Activated CD4-positive, alpha-beta T cell treated with anti-CD3 and anti-CD28 coated beads for 1 hour (primary cell): ENCODE results near the gene PDILT.
"Not testable (repeated sequence)": the region's sequence is repeated elsewhere in the genome, so short reads cannot be mapped to it uniquely, and the experiment has no call there.

Source experiments
- DNase-seq: peaks from one replicate; pipeline ENCODE4 v3.0.0-alpha.2; 2020

The PDILT gene

DNA sequence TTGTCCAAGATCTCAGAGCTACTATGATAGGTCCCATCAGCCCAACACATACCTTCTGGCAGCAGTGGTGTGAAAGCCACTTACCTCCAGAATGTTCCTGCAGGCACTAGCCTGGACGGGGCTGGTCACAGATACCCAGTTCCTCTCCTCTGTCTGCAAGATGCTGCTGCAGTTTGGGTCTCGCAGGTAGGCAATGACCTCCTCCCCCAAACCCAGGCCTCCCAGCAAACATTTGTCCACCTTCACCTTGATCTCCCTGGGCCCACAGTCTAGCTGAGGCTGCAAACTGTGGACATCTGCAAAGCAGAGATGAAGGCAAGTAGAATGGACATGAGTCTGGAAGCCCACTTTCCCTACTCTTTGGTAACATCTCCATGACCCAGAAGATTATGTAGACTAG, 84.4 kb downstream of the PDILT start:
- DNase-seq = no peak

DNA sequence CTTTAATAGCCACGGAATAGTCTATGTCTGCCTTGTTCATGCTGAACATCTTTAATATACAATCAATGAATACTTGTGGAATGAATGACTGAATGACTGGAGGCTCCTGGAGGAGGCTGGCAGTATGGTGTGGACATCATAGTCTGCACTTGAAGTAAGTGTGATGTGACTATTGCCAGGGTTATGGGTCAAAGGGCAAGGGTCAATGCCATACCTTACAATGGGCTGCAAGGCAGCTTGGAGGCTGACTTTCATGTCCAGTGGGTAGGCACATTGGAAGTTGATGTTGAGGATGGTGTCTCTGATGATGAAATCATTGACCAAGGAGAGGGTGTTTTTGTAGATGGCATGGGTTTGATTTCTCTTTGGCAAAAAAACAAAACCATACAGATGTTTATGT, 85.1 kb downstream of the PDILT start:
- no peak for DNase-seq

DNA sequence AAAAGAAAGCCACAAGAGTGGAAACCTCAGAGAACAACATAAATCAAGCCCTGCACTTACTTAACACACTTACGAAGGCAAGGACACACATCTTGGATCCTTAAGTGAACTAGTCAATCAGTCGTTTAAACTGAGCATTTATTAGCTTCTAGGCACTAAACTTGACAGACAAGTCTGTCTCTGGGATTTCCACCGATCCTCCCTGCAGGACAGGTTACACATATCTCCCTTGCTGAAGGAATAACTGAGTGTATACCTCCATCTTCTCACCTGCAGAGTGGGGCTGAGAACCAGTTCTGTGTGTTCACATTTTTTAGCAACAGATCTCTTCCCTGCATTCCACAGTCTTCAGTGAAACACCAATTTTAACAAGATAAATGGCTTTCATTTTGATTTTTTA, 86.1 kb downstream of the PDILT start:
- DNase-seq = no peak

DNA sequence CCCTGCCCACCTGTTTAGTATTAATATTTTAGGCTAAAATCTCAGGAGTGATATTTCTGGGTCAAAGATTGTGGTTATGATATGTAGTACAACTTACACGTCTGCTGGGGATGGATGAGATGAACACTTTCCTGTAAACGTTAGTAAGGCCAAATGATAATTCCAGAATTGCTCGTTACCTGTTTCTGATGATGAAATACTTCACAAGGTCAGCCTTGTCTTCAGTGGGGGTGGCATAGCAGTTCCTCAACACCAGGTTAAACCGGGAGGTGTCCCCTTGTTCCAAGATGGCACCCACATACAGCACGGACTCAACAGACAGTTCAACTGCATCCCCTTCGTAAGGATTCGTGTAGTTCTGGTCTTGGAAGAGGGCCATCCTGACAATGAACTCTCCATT, 86.5 kb downstream of the PDILT start:
- no peak for DNase-seq

DNA sequence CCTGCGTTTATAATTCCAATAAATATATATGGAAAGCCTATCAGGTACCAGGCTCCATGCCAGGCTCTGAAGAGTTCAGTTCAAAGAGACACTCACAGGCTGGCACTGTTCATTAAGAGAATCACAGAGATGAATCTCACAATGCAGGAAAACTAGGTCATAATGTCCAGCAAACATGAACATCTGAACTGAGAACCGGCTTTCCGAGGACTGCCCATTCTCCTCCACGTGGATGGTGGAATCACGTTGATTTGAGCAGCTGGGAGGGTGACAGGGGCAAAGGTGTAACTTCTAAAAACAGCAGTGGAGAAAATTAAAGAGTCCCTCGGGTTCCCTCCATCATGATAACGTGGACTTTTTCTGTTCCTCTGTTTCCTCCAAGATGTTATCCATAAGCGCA, 87.4 kb downstream of the PDILT start:
- no peak for DNase-seq

DNA sequence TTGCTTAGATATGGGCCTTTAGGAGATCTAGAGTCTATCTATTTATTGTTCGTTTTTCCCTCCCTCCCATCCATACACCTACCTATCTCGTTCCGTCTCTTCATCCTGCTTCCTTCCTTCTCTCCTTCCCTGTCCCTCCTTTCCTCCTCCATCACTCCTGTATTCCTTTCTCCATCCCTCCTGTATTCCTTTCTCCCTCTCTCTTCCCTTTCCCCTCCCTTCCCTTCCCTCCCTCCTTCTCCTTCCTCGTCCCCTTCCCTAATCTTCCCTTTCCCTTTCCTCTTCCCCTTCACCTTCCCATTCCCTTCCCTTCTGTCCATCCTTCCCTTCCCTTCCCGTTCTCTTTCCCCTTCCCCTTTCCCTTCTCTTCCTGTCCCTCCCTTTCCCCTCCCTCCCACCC, 87.8 kb downstream of the PDILT start:
- no peak for DNase-seq

DNA sequence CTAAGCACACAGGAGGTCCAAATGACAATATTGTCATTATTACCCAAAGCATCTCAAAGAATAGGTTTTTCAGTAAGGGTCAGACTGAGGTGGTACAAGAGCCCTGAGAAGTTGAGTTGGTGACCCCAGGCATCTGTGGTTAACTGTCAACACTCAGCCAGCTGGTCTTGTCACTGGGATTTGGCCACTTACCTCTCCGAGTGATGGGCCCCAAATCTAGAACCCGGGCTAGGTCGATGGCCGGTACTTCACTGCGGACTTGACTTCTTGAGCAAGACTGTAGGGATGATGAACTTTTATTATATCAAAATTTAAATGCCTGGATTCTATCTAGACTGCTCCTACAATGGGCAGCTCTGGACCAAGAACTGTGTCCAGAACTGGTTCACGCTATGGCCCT, 88.8 kb downstream of the PDILT start:
- DNase-seq = no peak

DNA sequence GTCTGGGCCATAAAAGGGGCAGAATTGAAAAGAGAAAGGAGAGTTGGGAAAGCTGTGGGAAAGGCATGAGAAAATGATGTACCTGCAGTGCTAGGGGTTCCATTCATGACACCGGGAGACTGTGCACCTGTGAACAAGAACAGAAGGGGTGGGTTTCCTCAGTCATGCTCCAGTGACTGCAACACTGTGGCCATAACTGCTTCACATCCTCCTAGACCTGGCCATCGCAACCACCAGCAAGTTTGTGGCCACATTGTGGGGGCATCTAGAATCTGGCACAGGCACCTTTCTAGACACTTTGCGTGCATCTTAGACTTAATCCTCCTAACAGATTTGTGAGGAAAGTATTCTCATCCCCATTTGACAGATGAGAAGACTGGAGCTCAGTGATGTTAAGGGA, 90.0 kb downstream of the PDILT start:
- no peak for DNase-seq

DNA sequence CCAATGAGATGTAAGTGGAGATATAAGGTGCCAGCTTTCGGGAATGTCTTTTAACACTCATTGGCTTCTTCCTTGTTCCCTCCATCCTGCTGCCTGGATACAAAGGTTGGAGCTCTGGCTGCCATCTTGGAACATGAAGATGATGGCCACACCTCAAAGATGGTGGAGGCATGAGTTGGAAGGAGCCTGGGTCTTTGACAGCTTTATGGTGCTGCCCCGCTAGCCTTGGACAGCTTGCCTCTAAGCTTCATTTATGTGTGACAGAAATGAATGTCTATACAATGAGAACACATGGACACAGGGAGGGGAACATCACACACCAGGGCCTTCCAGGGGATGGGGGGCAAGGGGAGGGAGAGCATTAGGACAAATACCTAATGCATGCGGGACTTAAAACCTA, 90.8 kb downstream of the PDILT start:
- no peak for DNase-seq

DNA sequence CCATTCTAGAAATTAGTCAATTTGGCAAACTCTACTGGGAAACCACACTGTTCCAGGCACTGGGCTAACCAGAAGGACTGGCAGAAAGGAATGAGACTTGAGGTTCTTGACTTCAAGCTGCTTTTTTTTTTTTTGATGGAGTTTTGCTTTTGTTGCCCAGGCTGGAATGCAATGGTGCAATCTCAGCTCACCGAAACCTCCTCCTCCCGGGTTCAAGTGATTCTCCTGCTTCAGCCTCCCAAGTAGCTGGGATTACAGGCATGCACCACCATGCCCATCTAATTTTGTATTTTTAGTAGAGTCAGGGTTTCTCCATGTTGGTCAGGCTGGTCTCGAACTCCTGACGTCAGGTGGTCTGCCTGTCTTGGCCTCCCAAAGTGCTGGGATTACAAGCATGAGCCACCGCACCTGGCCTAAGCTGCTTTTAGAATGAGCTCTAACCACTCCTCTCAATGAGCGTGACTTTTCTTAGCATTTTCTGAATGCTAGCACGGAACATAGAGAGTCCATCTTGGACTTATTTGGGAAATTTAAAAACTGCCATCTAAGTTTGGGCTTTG, 91.9 kb downstream of the PDILT start:
- DNase-seq = not testable (repeated sequence)

DNA sequence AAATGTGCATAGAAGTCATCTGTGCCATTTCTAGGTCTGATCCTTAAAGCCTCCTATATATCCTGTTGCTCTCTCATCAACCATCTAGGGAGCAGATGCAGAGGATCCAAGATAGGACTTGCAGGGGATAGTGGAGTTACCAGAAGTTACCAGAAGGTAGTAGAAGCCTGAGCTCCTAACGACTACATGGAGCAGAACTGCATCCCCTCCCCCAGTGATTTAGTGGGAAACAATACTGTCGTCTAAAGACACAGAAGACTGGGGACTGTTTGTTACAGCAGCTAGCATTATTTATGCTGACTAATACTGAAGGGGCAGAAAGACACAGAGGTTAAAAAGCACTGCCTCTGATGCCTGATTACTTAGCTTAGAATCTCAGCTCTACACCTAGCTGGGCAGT, 93.0 kb downstream of the PDILT start:
- no peak for DNase-seq

DNA sequence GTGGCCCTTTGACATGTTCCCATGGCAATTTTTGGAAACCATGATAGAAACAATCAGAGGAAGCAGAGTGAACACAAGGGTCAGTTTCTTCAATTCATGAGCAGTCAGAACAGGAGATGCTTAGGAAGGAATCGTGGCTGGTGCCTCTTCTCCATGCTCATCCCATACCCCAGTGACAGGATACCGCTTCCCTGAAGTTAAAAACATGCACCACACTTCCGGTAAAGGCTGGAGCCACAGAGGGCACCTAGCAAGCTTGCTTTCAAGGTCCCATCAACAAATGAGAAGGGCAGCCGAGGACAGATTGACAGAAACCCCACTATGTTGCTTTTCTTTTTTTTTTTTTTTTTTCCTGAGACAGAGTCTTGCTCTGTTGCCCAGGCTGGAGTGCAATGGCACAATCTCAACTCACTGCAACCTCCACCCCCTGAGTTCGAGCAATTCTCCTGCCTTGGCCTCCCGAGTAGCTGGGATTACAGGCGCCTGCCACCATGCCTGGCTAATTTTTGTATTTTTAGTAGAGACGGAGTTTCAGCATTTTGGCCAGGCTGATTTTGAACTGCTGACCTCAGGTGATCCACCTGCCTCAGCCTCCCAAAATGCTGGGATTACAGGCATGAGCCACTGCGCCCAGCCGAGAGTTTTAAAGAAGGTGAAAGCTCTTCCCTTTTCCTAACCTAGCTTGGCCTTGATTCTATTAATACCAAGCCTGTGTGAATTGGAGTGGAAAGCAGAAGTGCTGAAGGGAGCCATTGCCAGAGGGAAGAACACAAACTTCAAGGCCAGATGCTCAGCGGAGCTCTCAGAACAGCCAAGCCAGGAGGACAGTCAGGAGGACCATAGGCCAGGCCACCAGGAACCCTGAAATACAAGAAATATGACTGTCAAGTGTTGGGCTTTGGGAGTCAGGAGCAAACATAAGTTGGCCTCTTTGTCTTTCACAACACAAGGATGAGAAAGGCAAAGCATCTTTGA, 93.8 kb downstream of the PDILT start:
- no peak for DNase-seq

DNA sequence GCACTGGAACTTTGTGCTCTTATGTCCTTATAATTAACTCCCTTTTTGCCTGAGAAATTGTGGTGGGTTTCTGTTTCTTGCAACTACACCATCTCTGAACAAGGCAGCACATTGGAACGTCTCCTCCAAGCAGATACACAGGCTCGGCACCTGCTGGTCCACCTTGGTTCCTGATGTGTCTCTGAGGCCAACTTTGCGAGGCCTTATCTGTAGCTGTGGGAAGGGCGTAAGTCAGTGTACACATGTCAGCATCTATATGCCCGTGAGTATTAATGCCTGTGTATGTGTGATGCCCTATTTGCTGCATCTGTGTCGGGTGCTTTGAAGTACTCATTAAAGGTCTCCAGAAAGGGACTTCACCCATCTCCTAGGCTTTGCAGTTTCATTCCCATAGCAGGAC, 94.8 kb downstream of the PDILT start:
- no peak for DNase-seq
